HG03159 (cell line): Measurements from ENCODE around the gene FLACC1.
"Not testable (repeated sequence)": the region's sequence is repeated elsewhere in the genome, so short reads cannot be mapped to it uniquely, and the experiment has no call there.

Experiments used
- ATAC-seq: cut with Tn5 transposase; IDR thresholded peaks from one replicate; pipeline ENCODE4 v1.9.1; 2021; ENCODE audit warnings: mild to moderate bottlenecking, moderate library complexity; ENCODE audit not compliant: unreplicated experiment

The FLACC1 gene

GRCh38 chr2:201349601-201350000, 7.5 kb downstream of the FLACC1 start:
- ATAC-seq = no peak

DNA sequence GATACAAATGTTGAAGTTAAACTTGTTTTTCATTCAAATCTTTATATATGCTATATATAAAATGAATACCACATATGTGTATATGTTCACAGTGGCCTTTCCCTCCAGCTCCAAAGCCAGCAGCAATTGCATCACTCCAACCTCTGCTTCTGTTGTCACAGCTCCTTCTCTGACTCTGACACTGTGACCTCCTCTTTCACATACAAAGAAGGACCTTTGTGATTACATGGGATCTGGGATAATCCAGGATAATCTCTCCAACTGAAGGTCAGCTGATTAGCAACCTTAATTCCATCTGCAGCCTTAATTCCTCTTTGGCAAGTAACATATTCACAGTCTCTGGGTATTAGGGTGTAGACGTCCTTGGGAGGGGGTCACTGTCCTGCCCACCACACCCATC, 8.4 kb downstream of the FLACC1 start:
- ATAC-seq = no peak

- no peak for ATAC-seq
Measured at GRCh38 chr2:201347138-201347537, 10.0 kb downstream of the FLACC1 start.

- no peak for ATAC-seq
Measured at GRCh38 chr2:201345625-201346213, 11.4 kb downstream of the FLACC1 start.

DNA sequence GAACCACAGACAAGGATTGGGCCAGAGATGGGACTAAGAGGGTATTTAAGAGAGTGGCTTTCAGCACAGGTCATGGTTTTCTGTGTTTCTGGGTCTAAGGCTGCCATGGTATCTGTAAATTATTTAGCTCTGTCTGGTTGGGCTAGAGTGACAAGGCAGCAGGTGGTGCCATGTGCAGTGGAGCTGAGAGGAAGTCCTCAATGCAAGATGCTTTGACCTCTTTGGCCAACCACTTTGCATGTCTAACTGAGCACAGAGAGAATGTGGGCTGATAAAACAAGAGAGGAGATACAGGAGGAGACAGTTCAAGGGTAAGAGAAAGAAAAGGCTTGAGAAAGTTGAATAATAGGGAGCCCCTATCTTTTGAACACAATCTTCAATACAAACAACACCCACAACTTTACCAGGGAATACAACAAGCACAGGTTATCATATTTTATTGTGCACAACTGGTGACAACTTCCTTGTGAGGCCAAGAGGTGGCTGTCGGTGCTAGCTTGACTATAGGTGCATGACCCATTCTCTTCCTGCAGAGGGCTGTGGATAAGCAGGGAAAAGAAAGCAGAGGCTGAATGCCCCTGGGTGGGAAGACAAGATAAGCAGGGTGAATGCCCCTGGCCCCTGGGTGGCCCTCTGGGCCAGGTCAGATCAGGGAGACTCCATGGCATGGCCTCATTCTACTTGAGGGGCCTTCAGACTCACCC, 12.3 kb downstream of the FLACC1 start:
- ATAC-seq = peak; percentile 91

GRCh38 chr2:201343559-201343958, 13.6 kb downstream of the FLACC1 start:
- no peak for ATAC-seq

DNA sequence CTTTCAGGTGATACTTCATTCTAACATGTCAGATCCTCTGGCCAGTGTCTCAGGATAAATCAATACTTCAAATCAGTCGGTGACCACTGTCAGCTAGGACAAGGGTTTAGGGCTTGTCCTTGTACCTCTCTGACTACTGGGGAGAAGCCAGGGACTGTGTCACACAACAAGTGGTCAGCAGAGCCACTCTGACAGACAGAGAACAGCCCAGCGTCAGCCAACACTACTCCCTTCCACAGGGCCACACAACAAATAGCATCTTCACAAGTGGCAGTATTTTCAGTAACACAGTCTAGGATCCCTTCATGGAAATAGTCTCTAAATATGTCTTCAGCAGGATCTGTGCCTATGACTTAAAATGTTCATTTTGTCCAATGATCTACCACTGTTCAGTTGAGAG, 14.2 kb downstream of the FLACC1 start:
- ATAC-seq = no peak

DNA sequence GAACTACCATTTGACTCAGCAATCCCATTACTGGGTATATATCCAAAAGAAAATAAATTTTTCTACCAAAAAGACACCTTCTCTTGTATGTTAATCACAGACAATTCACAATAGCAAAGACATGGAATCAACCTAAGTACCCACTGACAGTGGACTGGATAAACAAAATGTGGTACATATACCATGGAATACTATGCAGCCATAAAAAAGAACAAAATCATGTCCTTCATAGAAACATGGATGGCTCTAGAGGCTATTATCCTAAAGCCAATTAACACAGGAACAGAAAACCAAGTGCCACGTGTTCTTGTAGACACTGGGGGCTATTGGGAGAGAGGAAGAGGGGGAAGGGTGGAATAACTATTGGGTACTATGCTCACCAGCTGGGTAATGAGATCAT, 27.7 kb downstream of the FLACC1 start:
- ATAC-seq = no peak

DNA sequence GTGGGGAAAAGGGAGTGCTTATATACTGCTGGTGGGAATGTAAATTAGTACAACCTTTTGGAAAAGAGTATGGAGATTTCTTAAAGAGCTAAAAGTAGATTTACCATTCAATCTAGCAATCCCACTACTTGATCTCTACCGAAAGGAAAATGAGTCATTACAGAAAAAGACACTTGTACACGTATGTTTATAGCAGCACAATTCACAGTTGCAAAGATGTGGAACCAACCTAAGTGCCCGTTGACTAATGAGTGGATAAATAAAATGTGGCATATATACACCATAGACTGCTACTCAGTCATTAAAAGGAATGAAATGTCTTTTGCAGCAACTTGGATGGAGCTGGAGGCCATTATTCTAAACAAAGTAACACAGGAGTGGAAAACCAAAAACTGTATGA, 29.5 kb downstream of the FLACC1 start:
- ATAC-seq = no peak

- no peak for ATAC-seq
Measured at GRCh38 chr2:201322772-201323171, 34.4 kb downstream of the FLACC1 start.

GRCh38 chr2:201320701-201321100, 36.4 kb downstream of the FLACC1 start:
- ATAC-seq = no peak

GRCh38 chr2:201320257-201320656, 36.9 kb downstream of the FLACC1 start:
- ATAC-seq = no peak

DNA sequence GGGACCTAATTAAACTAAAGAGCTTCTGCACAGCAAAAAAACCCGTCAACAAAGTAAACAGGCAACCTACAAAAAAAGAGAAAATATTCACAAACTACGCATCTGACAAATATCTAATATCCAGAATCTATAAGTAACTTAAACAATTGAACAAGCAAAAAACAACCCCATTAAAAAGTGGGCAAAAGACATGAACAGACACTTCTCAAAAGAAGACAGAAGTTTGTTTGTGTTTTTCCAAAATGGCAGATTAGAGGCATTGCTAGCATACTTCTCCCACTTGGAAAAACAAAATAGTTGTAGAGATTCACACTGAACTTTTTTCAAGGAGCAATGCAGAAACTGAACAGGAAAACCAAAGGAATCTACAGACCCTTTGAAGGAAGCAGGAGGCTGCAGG, 37.6 kb downstream of the FLACC1 start:
- ATAC-seq = no peak

GRCh38 chr2:201313362-201313761, 43.8 kb downstream of the FLACC1 start:
- no peak for ATAC-seq

DNA sequence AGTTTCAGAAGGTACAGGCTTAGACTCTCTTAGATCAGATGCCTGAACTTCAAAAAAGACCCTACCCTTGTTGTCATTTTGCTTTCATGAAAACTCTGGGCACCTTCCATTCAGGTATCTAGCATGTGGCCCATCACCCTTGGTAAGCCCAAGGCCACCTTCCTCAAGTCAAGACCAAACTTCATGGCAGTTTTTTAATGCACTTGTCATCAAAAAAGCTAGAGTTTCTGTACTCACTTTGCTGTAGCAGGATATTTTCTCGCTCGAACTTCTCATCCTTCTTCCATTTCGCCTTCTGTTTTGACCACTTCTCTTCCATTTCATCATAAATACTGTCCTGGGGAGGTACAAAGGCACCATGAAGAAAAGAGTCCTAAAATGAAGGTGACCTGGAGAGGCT, 48.2 kb downstream of the FLACC1 start:
- no peak for ATAC-seq

DNA sequence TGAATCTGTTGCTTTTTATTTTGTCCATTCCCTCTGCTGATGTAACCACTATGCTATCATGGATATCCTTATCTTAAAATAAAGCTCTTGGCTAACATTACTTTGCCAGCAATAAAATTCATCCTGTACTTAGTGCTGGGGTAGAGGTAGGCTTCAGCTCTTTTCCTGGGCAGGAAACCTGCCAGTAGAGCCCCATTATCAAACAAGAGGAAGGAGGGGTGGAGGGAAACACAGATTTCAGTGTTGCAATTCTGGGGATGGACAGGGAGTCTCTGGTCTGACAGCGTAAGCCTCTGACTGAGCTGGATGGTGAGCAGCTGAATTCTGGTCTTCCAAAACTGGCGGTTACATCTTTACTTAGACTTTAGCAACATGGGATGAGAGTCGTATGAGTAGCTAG, 49.3 kb downstream of the FLACC1 start:
- ATAC-seq = no peak

DNA sequence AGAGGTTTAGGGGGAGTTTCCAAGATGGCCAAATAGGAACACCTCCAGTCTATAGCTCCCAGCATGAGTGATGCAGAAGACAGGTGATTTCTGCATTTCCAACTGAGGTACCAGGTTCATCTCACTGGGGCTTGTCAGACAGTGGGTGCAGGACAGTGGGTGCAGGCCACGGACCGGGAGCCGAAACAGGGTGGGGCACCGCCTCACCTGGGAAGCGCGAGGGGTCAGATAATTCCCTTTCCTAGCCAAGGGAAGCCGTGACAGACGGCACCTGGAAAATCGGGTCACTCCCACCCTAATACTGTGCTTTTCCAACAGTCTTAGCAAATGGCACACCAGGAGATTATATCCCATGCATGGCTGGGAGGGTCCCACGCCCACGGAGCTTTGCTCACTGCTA, 57.2 kb downstream of the FLACC1 start:
- ATAC-seq = not testable (repeated sequence)

GRCh38 chr2:201298462-201299052, 58.6 kb downstream of the FLACC1 start:
- ATAC-seq = no peak

GRCh38 chr2:201290457-201291148, 66.5 kb downstream of the FLACC1 start:
- ATAC-seq = not testable (repeated sequence)

DNA sequence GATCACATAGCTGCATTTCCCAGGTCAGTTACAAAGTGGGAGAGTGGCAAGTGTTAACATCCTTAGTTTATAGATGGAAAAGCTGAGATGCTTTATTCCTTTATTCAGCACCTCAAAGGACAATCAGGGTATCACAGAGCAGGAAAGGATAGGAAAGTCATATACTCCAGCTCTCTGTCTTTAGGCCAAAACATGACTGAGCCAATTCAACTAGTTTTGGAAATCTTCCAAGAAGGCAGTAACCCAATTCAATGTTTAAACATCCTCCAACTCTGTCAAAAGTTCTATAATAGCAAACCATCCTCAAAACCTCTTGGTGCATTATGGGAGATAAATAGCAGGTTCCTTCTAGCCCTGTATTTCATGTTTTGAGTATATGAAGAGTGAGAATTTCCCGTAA, 71.6 kb downstream of the FLACC1 start:
- no peak for ATAC-seq

GRCh38 chr2:201280191-201281040, 76.7 kb downstream of the FLACC1 start:
- no peak for ATAC-seq
